ENCODE results near the gene ADGRE1. TPM values are rescaled to one million over a fixed set of nuclear protein-coding genes. Genes with fewer than 3 reads are reported as not detected.

ADGRE1 gene
- total RNA-seq, 1 donor from 2014 or later = not detected

DNA sequence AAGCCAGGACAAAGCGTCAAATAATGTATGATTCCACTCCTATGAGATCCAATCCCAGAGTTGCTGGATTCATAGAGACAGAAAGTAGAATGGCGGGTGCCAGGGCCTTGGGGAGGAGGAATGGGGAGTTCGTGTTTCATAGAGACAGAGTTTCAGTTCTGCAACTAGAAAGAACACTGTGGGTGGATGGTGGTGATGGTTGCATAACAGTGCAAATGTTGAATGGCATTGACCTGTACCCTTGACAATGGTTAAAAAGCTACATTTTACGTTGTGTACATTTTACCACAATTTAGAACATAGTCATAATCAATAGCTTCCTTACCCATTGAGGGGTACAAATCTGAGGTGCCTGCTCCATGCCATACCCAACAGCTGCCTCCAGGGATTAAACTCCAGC, 100.5 kb downstream of the ADGRE1 start:
- DNase-seq (ENCODE audit: extremely low spot score, unreplicated experiment) = no peak
- Mint-ChIP-seq H3K9me3 (ENCODE audit: unreplicated experiment) (peaks cover 20% of the 10 kb centered on the region), H3K27ac (ENCODE audit: unreplicated experiment) (no peak overlapping the region), H3K36me3 (ENCODE audit: unreplicated experiment) (no peaks in the 10 kb centered on the region), H3K4me3 (ENCODE audit: unreplicated experiment) (no peak overlapping the region), H3K27me3 (ENCODE audit: unreplicated experiment) (no peaks in the 10 kb centered on the region), H3K4me1 (ENCODE audit: unreplicated experiment) (no peaks in the 10 kb centered on the region)
- TF ChIP-seq, protein P1, sequence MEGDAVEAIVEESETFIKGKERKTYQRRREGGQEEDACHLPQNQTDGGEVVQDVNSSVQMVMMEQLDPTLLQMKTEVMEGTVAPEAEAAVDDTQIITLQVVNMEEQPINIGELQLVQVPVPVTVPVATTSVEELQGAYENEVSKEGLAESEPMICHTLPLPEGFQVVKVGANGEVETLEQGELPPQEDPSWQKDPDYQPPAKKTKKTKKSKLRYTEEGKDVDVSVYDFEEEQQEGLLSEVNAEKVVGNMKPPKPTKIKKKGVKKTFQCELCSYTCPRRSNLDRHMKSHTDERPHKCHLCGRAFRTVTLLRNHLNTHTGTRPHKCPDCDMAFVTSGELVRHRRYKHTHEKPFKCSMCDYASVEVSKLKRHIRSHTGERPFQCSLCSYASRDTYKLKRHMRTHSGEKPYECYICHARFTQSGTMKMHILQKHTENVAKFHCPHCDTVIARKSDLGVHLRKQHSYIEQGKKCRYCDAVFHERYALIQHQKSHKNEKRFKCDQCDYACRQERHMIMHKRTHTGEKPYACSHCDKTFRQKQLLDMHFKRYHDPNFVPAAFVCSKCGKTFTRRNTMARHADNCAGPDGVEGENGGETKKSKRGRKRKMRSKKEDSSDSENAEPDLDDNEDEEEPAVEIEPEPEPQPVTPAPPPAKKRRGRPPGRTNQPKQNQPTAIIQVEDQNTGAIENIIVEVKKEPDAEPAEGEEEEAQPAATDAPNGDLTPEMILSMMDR (IDR thresholded peaks at IDR 0.05) = no peak

DNA sequence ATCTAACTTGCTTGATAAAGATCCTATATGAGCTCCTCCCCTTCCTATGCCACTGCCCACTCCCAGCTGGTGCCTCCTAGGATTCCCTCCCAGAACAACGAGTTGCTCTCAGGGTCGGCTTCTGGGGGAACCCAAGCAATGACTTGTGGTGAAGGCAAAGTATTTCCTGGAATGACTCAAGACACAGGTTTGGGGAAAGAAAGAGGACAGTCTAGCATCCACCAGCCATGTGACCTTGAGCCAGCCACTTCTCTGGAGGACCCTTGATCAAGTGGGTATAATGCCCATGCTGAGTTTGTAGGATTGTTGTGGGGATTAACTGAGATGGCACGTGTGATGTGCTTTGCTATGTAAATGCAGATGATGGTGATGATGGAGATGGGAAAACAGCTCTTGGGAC, 100.9 kb downstream of the ADGRE1 start:
- H3K27ac Mint-ChIP-seq (ENCODE audit: unreplicated experiment) = no peak overlapping the region
- H3K36me3 Mint-ChIP-seq (ENCODE audit: unreplicated experiment) = no peaks in the 10 kb centered on the region
- H3K4me1 Mint-ChIP-seq (ENCODE audit: unreplicated experiment) = no peaks in the 10 kb centered on the region
- no peak overlapping the region for H3K4me3 Mint-ChIP-seq (ENCODE audit: unreplicated experiment)
- no peak for DNase-seq (ENCODE audit: extremely low spot score, unreplicated experiment)
- H3K9me3 Mint-ChIP-seq (ENCODE audit: unreplicated experiment) = peaks cover 17% of the 10 kb centered on the region
- H3K27me3 Mint-ChIP-seq (ENCODE audit: unreplicated experiment) = no peaks in the 10 kb centered on the region
- TF ChIP-seq, protein P1 (IDR thresholded peaks at IDR 0.05) = no peak

Other genes starting within 250 kb of the ADGRE1 start
- not detected in 2 replicates for gene TNFSF14, start 217.4 kb upstream of the ADGRE1 start, total RNA-seq
- 0.56 TPM in 1 of 2 replicates, not detected in the other for gene C3, start 166.9 kb upstream of the ADGRE1 start, total RNA-seq
- gene GPR108, start 150.0 kb upstream of the ADGRE1 start, total RNA-seq = 45.4 and 51.5 TPM in 2 replicates
- 51.1 and 53.8 TPM in 2 replicates for gene TRIP10, start 147.9 kb upstream of the ADGRE1 start, total RNA-seq
- not detected in 2 replicates for gene SH2D3A, start 120.1 kb upstream of the ADGRE1 start, total RNA-seq
- gene VAV1, start 114.9 kb upstream of the ADGRE1 start, total RNA-seq = not detected in 2 replicates
- gene MBD3L2B, start 133.9 kb downstream of the ADGRE1 start, total RNA-seq = not detected in 2 replicates
- gene MBD3L5, start 143.0 kb downstream of the ADGRE1 start, total RNA-seq = not detected in 2 replicates
- not detected in 2 replicates for gene MBD3L4, start 152.6 kb downstream of the ADGRE1 start, total RNA-seq
- not detected in 2 replicates for gene MBD3L2, start 161.7 kb downstream of the ADGRE1 start, total RNA-seq
- not detected in 2 replicates for gene MBD3L3, start 171.1 kb downstream of the ADGRE1 start, total RNA-seq
- gene ZNF557, start 182.1 kb downstream of the ADGRE1 start, total RNA-seq = 13.5 and 13.6 TPM in 2 replicates